ENCODE results near the gene SERPINE2.

Gene SERPINE2

GRCh38 chr2:224062481-224063297 lies 23.6 kb upstream of the SERPINE2 start:
- H3K4me3 ChIP-seq (ENCODE audit: low read depth, low read length): no peak overlapping the region
- TF ChIP-seq CTCF (IDR thresholded peaks at IDR 0.05; ENCODE audit: control insufficient read depth, extremely low read depth, insufficient read depth): peak; percentile 33; the same call in 1 of the 2 replicates
- no peak for DNase-seq (ENCODE audit: low read depth)

- DNase-seq (ENCODE audit: low read depth): no peak
- TF ChIP-seq CTCF (IDR thresholded peaks at IDR 0.05; ENCODE audit: control insufficient read depth, extremely low read depth, insufficient read depth): no peak
- no peak overlapping the region for H3K4me3 ChIP-seq (ENCODE audit: low read depth, low read length)
Observed at GRCh38 chr2:224060783-224061482, 21.8 kb upstream of the SERPINE2 start.

- H3K4me3 ChIP-seq (ENCODE audit: low read depth, low read length): no peak overlapping the region
- no peak for TF ChIP-seq CTCF (IDR thresholded peaks at IDR 0.05; ENCODE audit: control insufficient read depth, extremely low read depth, insufficient read depth)
- DNase-seq (ENCODE audit: low read depth): no peak
Observed at GRCh38 chr2:224059178-224059577, 20.1 kb upstream of the SERPINE2 start.

GRCh38 chr2:224058048-224058775 lies 19.1 kb upstream of the SERPINE2 start:
- H3K4me3 ChIP-seq (ENCODE audit: low read depth, low read length): no peak overlapping the region
- 0 out of 2 replicates have a peak, but pooled peaks have one; percentile 10 for TF ChIP-seq CTCF (IDR thresholded peaks at IDR 0.05; ENCODE audit: control insufficient read depth, extremely low read depth, insufficient read depth)
- no peak for DNase-seq (ENCODE audit: low read depth)

- no peak for TF ChIP-seq CTCF (IDR thresholded peaks at IDR 0.05; ENCODE audit: control insufficient read depth, extremely low read depth, insufficient read depth)
- no peak overlapping the region for H3K4me3 ChIP-seq (ENCODE audit: low read depth, low read length)
- DNase-seq (ENCODE audit: low read depth): no peak
Observed at GRCh38 chr2:224056889-224057288, 17.8 kb upstream of the SERPINE2 start.

- H3K4me3 ChIP-seq (ENCODE audit: low read depth, low read length): no peak overlapping the region
- no peak for TF ChIP-seq CTCF (IDR thresholded peaks at IDR 0.05; ENCODE audit: control insufficient read depth, extremely low read depth, insufficient read depth)
- DNase-seq (ENCODE audit: low read depth): no peak
Observed at GRCh38 chr2:224055101-224055500, 16.0 kb upstream of the SERPINE2 start.
